PC-9 (cell line): ENCODE results near the gene TTC7B.

Experiments
- CTCF ChIP-seq: fragments of 200-600 bp; sonication (generic); conservative IDR thresholded peaks from 2 replicates; pipeline ENCODE4 v1.6.1; 2017; ENCODE audit warnings: mixed run types, antibody characterized with exemption, mild to moderate bottlenecking, moderate library complexity
- EZH2 ChIP-seq: fragments of 200-600 bp; sonication (generic); IDR thresholded peaks from 2 replicates; pipeline ENCODE4 v1.8.0; 2017; ENCODE audit warnings: antibody characterized with exemption, low read depth

GRCh38 chr14:90687680-90688079, 128.6 kb downstream of the TTC7B start:
- TF ChIP-seq CTCF = no peak
- no peak for TF ChIP-seq EZH2
